ENCODE measurements around the gene AIFM1.
A peak's percentile ranks its signal among the peaks of the same experiment; 100 is the strongest.

The AIFM1 gene

DNA sequence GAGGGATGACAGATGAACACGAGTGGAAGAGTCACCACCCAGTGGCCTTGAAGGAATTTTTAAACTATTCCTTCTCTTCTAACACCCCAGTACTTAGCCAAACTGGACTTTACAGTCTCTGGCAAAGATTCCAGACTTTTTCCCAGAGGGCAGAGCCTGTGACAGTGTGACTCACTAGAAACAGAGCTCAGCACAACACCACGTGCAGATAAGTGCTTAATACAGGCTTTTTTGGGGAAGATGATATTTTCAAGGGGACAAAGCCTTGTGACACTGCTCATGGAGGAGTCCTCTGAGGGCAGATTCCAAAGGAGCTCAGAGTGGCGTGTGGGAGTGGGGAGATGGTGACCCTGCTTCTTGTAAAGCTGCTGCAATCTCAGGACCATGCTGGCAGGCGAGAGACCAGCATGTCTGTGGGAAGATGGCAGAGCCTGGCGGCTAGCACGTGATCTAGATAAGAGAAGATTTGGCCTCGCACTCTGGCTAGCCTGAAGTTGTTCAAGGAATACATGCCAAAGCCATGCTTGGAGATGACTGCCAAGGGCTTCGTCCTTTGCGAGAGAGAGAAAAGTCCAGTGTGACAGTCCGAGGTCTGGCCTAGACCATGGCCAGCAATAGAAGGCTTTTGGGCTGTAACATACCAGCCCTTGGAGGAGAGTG lies 8.5 kb upstream of the AIFM1 start:
- TF ChIP-seq CTCF (IDR thresholded peaks at IDR 0.05; ENCODE audit: insufficient read depth, low read length, poor library complexity, severe bottlenecking), result no peak
- H3K36me3 ChIP-seq (ENCODE audit: control insufficient read depth, insufficient read depth, low read length), result no peaks in the 10 kb centered on the region
- no peaks in the 10 kb centered on the region for H3K27me3 ChIP-seq (replicated peaks; ENCODE audit: control insufficient read depth, insufficient read depth, low read length)
- H3K4me3 ChIP-seq (replicated peaks; ENCODE audit: low read depth, low read length), result no peak overlapping the region
- no peak for DNase-seq (ENCODE audit: extremely low read depth, insufficient read length)

DNA sequence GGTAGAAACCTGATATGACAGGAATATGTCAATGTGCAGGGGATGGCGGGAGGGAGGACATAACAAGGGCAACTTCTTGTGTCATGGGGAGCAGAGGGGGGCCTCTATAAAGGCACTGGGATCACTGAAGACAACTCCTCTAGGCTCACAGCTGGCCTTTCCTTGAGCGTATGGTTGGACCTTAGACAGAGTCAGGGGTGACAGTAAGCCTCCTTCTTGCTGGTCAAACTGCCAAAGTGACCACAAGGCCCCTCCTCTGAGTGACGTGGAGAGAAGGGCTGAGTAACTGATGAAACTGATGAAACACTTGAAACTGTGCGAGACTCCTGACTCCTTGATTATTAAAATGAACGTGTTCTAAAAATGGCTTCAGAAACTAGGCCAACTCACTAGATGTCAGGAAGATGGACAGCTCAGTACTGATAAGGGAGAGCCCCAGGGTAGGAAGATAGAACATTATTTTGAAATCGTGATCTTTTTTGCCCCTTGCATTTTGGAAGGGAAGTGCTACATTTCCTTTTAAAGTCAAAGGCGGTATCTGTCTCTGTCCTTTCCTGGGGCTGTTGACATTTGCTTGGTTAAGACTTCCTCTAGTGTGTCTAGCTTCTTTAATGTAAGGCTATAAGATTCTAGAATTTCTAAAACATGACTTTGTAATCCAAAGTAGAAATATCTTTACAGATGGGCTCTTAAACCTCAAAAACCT lies 7.7 kb upstream of the AIFM1 start:
- no peak for DNase-seq (ENCODE audit: extremely low read depth, insufficient read length)
- no peaks in the 10 kb centered on the region for H3K36me3 ChIP-seq (ENCODE audit: control insufficient read depth, insufficient read depth, low read length)
- TF ChIP-seq CTCF (IDR thresholded peaks at IDR 0.05; ENCODE audit: insufficient read depth, low read length, poor library complexity, severe bottlenecking), result no peak
- H3K27me3 ChIP-seq (replicated peaks; ENCODE audit: control insufficient read depth, insufficient read depth, low read length), result no peaks in the 10 kb centered on the region
- H3K4me3 ChIP-seq (replicated peaks; ENCODE audit: low read depth, low read length), result peak overlapping the region; percentile 67

- DNase-seq (ENCODE audit: extremely low read depth, insufficient read length), result no peak
- H3K4me3 ChIP-seq (replicated peaks; ENCODE audit: low read depth, low read length), result peak overlapping the region; percentile 67
- no peaks in the 10 kb centered on the region for H3K36me3 ChIP-seq (ENCODE audit: control insufficient read depth, insufficient read depth, low read length)
- TF ChIP-seq CTCF (IDR thresholded peaks at IDR 0.05; ENCODE audit: insufficient read depth, low read length, poor library complexity, severe bottlenecking), result no peak
- H3K27me3 ChIP-seq (replicated peaks; ENCODE audit: control insufficient read depth, insufficient read depth, low read length), result no peaks in the 10 kb centered on the region
These were observed 6.6 kb upstream of the AIFM1 start for GRCh38 chrX:130172127-130172845.

GRCh38 chrX:130171446-130172126 lies 5.9 kb upstream of the AIFM1 start, which contains the start of gene RAB33A:
TSS of gene RAB33A (plus strand) at chrX:130171962. CDS start at chrX:130172063, 101 bp downstream.
- no peak for TF ChIP-seq CTCF (IDR thresholded peaks at IDR 0.05; ENCODE audit: insufficient read depth, low read length, poor library complexity, severe bottlenecking)
- H3K36me3 ChIP-seq (ENCODE audit: control insufficient read depth, insufficient read depth, low read length), result no peaks in the 10 kb centered on the region
- peak; percentile 74 for DNase-seq (ENCODE audit: extremely low read depth, insufficient read length)
- no peaks in the 10 kb centered on the region for H3K27me3 ChIP-seq (replicated peaks; ENCODE audit: control insufficient read depth, insufficient read depth, low read length)
- H3K4me3 ChIP-seq (replicated peaks; ENCODE audit: low read depth, low read length), result peak within 1 kb of the TSS; percentile 67

DNA sequence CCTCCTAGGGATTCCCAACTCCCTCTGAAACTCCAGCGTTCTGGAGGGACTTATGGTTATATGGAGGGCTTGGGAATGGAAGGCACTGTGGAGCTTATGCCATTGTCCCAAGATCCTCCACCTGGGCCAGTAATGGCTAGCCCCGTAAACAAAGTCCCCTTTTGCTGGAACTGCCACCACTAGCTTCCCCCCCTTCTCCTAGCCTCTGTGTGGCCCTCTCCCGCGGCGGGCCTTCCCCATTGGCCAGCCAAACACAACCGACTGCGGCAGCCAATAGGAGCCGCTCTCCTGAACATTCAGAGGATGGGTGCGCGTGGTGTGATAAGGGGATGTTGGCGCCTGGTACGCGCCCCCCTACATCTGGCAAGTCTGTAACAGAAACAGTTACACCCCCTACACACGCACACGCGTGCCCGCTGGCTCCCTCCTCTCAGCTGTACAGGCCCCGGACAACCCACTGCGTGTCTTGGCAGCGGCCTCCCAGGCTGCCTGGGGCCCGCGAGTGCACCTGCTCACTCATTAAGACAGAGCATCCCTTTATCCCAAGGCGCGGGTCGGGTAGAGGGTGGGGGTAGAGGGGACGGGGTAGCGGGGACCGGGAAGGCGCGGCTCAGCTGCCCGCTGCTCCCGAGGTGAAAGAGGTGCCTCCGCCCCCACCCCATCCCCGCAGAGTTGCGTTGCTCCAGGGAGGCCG lies 5.3 kb upstream of the AIFM1 start:
- H3K4me3 ChIP-seq (replicated peaks; ENCODE audit: low read depth, low read length), result peak overlapping the region; percentile 67
- H3K27me3 ChIP-seq (replicated peaks; ENCODE audit: control insufficient read depth, insufficient read depth, low read length), result no peaks in the 10 kb centered on the region
- DNase-seq (ENCODE audit: extremely low read depth, insufficient read length), result peak; percentile 73
- no peak for TF ChIP-seq CTCF (IDR thresholded peaks at IDR 0.05; ENCODE audit: insufficient read depth, low read length, poor library complexity, severe bottlenecking)
- no peaks in the 10 kb centered on the region for H3K36me3 ChIP-seq (ENCODE audit: control insufficient read depth, insufficient read depth, low read length)
